ENCODE results near the gene CENPP. TPM values are rescaled to one million over a fixed set of nuclear protein-coding genes. Genes with fewer than 3 reads are reported as not detected.

CENPP gene
- total RNA-seq, 4 donors from 2014 or later, result 0.98 to 7.9 (median 5.4) TPM

DNA sequence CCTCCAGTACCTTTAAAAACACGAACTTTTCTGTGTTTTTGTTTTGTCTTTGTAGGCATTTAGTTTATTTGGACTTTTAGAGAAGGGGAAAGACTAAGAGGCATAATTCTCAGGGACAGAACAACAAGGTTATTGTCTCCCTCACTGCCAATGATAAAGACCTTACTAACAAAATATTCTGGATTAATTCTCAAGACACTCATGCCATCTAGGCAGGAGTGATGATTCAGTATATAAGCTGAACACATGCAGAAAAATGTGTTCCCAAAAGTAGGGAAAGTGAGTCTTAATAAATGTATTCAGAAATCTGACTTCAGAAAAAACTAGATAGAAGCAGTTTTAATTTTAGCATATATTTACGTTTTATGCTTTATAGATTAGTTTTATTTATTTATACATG, 173.9 kb downstream of the CENPP start:
- TF ChIP-seq, protein P1, sequence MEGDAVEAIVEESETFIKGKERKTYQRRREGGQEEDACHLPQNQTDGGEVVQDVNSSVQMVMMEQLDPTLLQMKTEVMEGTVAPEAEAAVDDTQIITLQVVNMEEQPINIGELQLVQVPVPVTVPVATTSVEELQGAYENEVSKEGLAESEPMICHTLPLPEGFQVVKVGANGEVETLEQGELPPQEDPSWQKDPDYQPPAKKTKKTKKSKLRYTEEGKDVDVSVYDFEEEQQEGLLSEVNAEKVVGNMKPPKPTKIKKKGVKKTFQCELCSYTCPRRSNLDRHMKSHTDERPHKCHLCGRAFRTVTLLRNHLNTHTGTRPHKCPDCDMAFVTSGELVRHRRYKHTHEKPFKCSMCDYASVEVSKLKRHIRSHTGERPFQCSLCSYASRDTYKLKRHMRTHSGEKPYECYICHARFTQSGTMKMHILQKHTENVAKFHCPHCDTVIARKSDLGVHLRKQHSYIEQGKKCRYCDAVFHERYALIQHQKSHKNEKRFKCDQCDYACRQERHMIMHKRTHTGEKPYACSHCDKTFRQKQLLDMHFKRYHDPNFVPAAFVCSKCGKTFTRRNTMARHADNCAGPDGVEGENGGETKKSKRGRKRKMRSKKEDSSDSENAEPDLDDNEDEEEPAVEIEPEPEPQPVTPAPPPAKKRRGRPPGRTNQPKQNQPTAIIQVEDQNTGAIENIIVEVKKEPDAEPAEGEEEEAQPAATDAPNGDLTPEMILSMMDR (IDR thresholded peaks at IDR 0.05; ENCODE audit: low read depth), result no peak

DNA sequence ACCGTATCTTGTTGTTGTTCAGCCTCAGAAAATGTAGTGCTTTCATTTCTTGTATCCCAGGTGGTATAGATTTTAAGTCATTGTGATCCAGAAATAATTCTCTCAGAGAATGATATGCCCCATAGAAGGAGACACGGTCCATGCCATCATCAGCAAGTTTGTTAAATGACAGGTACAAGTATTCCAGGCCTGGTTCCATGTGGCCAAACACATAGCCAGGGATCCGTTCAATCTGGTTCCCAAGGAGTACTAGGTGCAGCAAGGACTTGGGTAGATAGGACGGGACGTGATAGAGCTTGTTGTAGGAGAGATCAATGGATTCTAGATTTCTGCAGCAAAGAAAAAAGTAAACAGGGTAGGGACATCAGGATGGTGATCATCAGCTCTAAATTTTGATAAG, 175.0 kb downstream of the CENPP start:
- TF ChIP-seq, protein P1 (IDR thresholded peaks at IDR 0.05; ENCODE audit: low read depth), result no peak

GRCh38 chr9:92501671-92502393, 176.1 kb downstream of the CENPP start:
- TF ChIP-seq, protein P1 (IDR thresholded peaks at IDR 0.05; ENCODE audit: low read depth), result no peak

GRCh38 chr9:92503156-92503555, 177.4 kb downstream of the CENPP start:
- TF ChIP-seq, protein P1 (IDR thresholded peaks at IDR 0.05; ENCODE audit: low read depth), result no peak

DNA sequence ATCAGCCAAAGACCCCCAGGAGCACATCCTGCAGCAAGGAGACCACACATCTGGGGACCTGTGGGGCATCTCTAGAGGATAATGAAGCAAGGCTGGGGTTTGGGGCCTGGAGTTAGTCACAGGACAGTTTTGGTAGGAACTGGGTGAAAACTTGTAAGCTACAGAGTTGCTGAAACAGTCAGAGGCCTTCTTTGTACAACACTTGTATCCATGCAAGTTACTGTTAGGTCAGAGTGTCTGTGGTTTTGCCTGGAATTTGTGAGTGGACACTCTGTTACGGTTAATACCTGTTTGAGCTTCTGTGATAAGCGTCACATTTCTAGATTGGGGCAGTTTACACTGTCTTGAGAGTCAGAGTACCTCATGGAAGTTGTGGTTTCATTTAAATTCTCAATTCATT, 179.1 kb downstream of the CENPP start:
- TF ChIP-seq, protein P1 (IDR thresholded peaks at IDR 0.05; ENCODE audit: low read depth), result no peak

DNA sequence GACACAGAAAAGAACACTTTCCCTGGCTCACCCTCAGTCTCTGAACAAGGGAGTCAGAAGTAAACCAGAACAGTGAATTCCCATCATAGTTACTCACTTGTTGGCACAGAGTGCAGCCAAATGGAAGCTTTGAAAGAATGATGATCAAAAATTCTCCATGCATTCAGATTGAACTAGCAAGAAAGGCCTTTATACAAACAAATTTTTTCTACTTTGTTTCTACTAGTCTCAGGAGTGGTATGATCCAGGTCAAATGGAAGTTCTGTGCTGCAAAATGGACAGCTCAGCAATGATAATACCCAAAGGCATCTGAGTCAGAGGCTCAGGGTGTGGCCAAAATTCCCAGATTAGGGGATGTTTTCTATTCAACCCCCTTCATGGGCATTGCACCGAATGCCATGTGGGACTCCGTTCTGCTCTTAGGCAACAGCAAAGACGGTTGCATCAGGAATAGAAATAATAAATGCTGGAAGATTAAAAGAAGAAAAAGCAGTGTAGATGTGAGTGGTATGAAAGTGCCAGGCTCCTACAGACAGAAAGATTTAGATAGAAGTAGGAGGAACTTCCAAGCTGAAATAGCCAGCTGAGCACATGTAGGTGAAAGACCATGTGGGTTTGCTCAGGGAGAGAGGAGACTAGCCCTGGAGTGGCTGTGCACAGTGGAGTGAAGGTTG, 180.6 kb downstream of the CENPP start:
- TF ChIP-seq, protein P1 (IDR thresholded peaks at IDR 0.05; ENCODE audit: low read depth), result no peak

DNA sequence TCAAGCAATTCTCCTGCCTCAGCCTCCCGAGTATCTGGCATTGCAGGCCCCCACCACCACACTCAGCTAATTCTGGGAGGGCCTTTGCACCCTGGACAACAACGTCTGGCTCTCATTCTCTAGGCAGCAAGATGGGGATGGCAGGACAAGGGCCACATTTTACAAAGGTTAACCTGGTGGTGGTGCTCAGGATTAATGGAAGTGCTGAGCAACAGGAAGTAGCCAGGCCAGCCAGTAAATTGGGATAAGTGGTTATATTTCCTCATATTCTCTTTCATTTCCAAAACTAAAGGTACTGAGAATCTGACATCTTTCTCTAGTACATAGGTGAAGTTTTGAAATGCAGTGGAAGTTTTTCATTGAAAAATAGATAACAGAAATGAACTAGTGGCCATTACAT, 181.3 kb downstream of the CENPP start:
- TF ChIP-seq, protein P1 (IDR thresholded peaks at IDR 0.05; ENCODE audit: low read depth), result no peak
